Activated T-helper 2 cell treated with anti-CD3 and anti-CD28 coated beads, Interferon-gamma antibody, Interleukin-2, Interleukin-4, amounts not matched to agents 10 μg/mL and 5 μg/mL and 100 μg/mL, durations not matched to agents 14 hours and 24 hours and 36 hours (primary cell): ENCODE data around the gene HSD17B1. TPM values are rescaled to one million over a fixed set of nuclear protein-coding genes. Genes with fewer than 3 reads are reported as not detected.
"Not testable (repeated sequence)": the region's sequence is repeated elsewhere in the genome, so short reads cannot be mapped to it uniquely, and the experiment has no call there.

ENCODE experiments used
- DNase-seq: peaks from one replicate; pipeline ENCODE4 v3.0.0; 2021; ENCODE audit warnings: low spot score
- H3K27ac Mint-ChIP-seq: one replicate; pipeline ENCODE4 v1.8.0; 2021; ENCODE audit warnings: mixed read lengths
- H3K27me3 Mint-ChIP-seq: one replicate; pipeline ENCODE4 v1.8.0; 2021; ENCODE audit warnings: low read depth, mixed read lengths
- H3K36me3 Mint-ChIP-seq: one replicate; pipeline ENCODE4 v1.8.0; 2021; ENCODE audit warnings: low read depth, mixed read lengths
- H3K4me1 Mint-ChIP-seq: one replicate; pipeline ENCODE4 v1.8.0; 2021; ENCODE audit warnings: low read depth, mixed read lengths
- H3K4me3 Mint-ChIP-seq: one replicate; pipeline ENCODE4 v1.8.0; 2021; ENCODE audit warnings: low read depth, mild to moderate bottlenecking, moderate library complexity, mixed read lengths
- H3K9me3 Mint-ChIP-seq: one replicate; pipeline ENCODE4 v1.8.0; 2021; ENCODE audit warnings: mixed read lengths
- intact Hi-C: fragments of 100-400 bp; cut with micrococcal nuclease; formaldehyde crosslinking; loops from one replicate; pipeline ENCODE4 v1.15.1; 2023
- total RNA-seq: library from RNA; stranded (reverse); gene quantifications from 2 replicates; pipeline ENCODE4 v1.2.3, GENCODE V29; 2022

HSD17B1 gene
- total RNA-seq, 1 donor from 2014 or later = 0.91 TPM

- peaks cover 11% of the 10 kb centered on the region for H3K4me1 Mint-ChIP-seq
- no peak overlapping the region for H3K27ac Mint-ChIP-seq
- H3K27me3 Mint-ChIP-seq = no peaks in the 10 kb centered on the region
- DNase-seq = no peak
- H3K4me3 Mint-ChIP-seq = no peak overlapping the region
- intact Hi-C loops = no loop called here
- peaks cover 18% of the 10 kb centered on the region for H3K36me3 Mint-ChIP-seq
- H3K9me3 Mint-ChIP-seq = no peaks in the 10 kb centered on the region
These were observed 9.3 kb upstream of the HSD17B1 start for GRCh38 chr17:42543190-42544079.

- Mint-ChIP-seq H3K36me3 (peaks cover 13% of the 10 kb centered on the region), H3K27ac (no peak overlapping the region), H3K9me3 (no peaks in the 10 kb centered on the region), H3K27me3 (no peaks in the 10 kb centered on the region), H3K4me3 (no peak overlapping the region), H3K4me1 (peaks cover 18% of the 10 kb centered on the region)
- intact Hi-C loops = no loop called here
- no peak for DNase-seq
These were observed 7.8 kb upstream of the HSD17B1 start for GRCh38 chr17:42544874-42545283.

GRCh38 chr17:42545755-42546505 is 6.8 kb upstream of the HSD17B1 start:
- intact Hi-C loops, H3K27me3 Mint-ChIP-seq, H3K9me3 Mint-ChIP-seq, DNase-seq, H3K36me3 Mint-ChIP-seq, H3K27ac Mint-ChIP-seq, H3K4me3 Mint-ChIP-seq: not testable (repeated sequence)
- peaks cover 16% of the 10 kb centered on the region for H3K4me1 Mint-ChIP-seq

GRCh38 chr17:42547001-42547461 is 5.7 kb upstream of the HSD17B1 start:
- Mint-ChIP-seq H3K4me3 (no peak overlapping the region), H3K27me3 (no peaks in the 10 kb centered on the region), H3K9me3 (no peaks in the 10 kb centered on the region), H3K4me1 (peaks cover 11% of the 10 kb centered on the region), H3K36me3 (peaks cover 3% of the 10 kb centered on the region), H3K27ac (no peak overlapping the region)
- no peak for DNase-seq
- intact Hi-C loops = no loop called here

GRCh38 chr17:42547698-42548069 is 5.0 kb upstream of the HSD17B1 start:
- H3K4me3 Mint-ChIP-seq = no peak overlapping the region
- no peaks in the 10 kb centered on the region for H3K9me3 Mint-ChIP-seq
- no peaks in the 10 kb centered on the region for H3K27me3 Mint-ChIP-seq
- no peak for DNase-seq
- peaks cover 11% of the 10 kb centered on the region for H3K4me1 Mint-ChIP-seq
- H3K36me3 Mint-ChIP-seq = peaks cover 9% of the 10 kb centered on the region
- H3K27ac Mint-ChIP-seq = no peak overlapping the region
- intact Hi-C loops = no loop called here

- intact Hi-C loops = no loop called here
- Mint-ChIP-seq H3K36me3 (peaks cover 10% of the 10 kb centered on the region), H3K9me3 (no peaks in the 10 kb centered on the region), H3K4me3 (peak overlapping the region; percentile 37), H3K27ac (no peak overlapping the region), H3K27me3 (no peaks in the 10 kb centered on the region), H3K4me1 (peaks cover 11% of the 10 kb centered on the region)
- peak; percentile 68 for DNase-seq
These were observed 4.5 kb upstream of the HSD17B1 start for GRCh38 chr17:42548070-42548837.

GRCh38 chr17:42548993-42549755 is 3.5 kb upstream of the HSD17B1 start:
- H3K36me3 Mint-ChIP-seq = peaks cover 10% of the 10 kb centered on the region
- peak overlapping the region; percentile 5 for H3K4me3 Mint-ChIP-seq
- no peak for DNase-seq
- no peaks in the 10 kb centered on the region for H3K27me3 Mint-ChIP-seq
- intact Hi-C loops = no loop called here
- H3K4me1 Mint-ChIP-seq = peaks cover 11% of the 10 kb centered on the region
- no peak overlapping the region for H3K27ac Mint-ChIP-seq
- H3K9me3 Mint-ChIP-seq = no peaks in the 10 kb centered on the region

GRCh38 chr17:42553161-42553818 is 567 bp downstream of the HSD17B1 start:
- Mint-ChIP-seq H3K4me1 (peaks cover 20% of the 10 kb centered on the region), H3K4me3 (peak overlapping the region; percentile 93), H3K27ac (peak overlapping the region; percentile 46), H3K27me3 (no peaks in the 10 kb centered on the region), H3K9me3 (no peaks in the 10 kb centered on the region), H3K36me3 (peaks cover 7% of the 10 kb centered on the region)
- intact Hi-C loops = no loop called here
- DNase-seq = no peak

- H3K27me3 Mint-ChIP-seq = no peaks in the 10 kb centered on the region
- H3K27ac Mint-ChIP-seq = peak overlapping the region; percentile 91
- peak overlapping the region; percentile 93 for H3K4me3 Mint-ChIP-seq
- peaks cover 7% of the 10 kb centered on the region for H3K36me3 Mint-ChIP-seq
- H3K4me1 Mint-ChIP-seq = peaks cover 17% of the 10 kb centered on the region
- DNase-seq = no peak
- intact Hi-C loops = no loop called here
- no peaks in the 10 kb centered on the region for H3K9me3 Mint-ChIP-seq
These were observed 1.1 kb downstream of the HSD17B1 start for GRCh38 chr17:42553866-42554249.

- Mint-ChIP-seq H3K36me3 (peaks cover 7% of the 10 kb centered on the region), H3K4me1 (peaks cover 13% of the 10 kb centered on the region), H3K27ac (peak overlapping the region; percentile 91), H3K4me3 (peak overlapping the region; percentile 93), H3K27me3 (no peaks in the 10 kb centered on the region), H3K9me3 (no peaks in the 10 kb centered on the region)
- peak; percentile 77 for DNase-seq
- intact Hi-C loops = no loop called here
These were observed 1.8 kb downstream of the HSD17B1 start for GRCh38 chr17:42554250-42555121.

- Mint-ChIP-seq H3K9me3 (no peaks in the 10 kb centered on the region), H3K27ac (peak overlapping the region; percentile 91), H3K4me3 (peak overlapping the region; percentile 93), H3K36me3 (peaks cover 7% of the 10 kb centered on the region), H3K27me3 (no peaks in the 10 kb centered on the region), H3K4me1 (peaks cover 13% of the 10 kb centered on the region)
- intact Hi-C loops = no loop called here
- DNase-seq = no peak
These were observed 2.4 kb downstream of the HSD17B1 start for GRCh38 chr17:42555122-42555622.
